Activated T-cell treated with anti-CD3 and anti-CD28 coated beads for 48 hours (primary cell): ENCODE measurements around the gene NOP16.

Experiments used
- DNase-seq: peaks from one replicate; pipeline ENCODE4 v3.0.0-alpha.2; 2020; ENCODE audit warnings: low read depth

The NOP16 gene

GRCh38 chr5:176386491-176386890, 1.9 kb downstream of the NOP16 start:
- DNase-seq, result no peak

- no peak for DNase-seq
These were observed 3.4 kb downstream of the NOP16 start for GRCh38 chr5:176384991-176385390.

- no peak for DNase-seq
These were observed 4.0 kb downstream of the NOP16 start for GRCh38 chr5:176384366-176384930.

DNA sequence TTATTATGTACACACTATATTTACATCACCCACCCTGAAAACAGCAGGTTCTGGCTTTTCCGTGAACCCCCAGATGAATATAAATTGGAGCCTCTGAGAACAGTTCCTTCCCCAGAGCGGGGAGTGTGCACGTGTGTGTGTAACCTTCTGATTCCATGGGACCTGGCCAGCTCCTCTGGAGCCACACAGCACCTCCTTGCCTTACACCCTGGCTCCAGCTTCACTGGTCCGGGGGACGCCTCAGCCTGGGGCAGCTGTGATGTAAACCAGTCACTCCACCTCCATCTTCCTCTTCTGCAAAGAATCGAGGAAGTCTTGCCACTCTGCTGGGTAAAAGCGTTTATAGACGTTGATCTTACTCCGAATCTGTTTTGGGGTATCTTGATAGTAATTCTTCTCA, 4.4 kb downstream of the NOP16 start:
- no peak for DNase-seq

DNA sequence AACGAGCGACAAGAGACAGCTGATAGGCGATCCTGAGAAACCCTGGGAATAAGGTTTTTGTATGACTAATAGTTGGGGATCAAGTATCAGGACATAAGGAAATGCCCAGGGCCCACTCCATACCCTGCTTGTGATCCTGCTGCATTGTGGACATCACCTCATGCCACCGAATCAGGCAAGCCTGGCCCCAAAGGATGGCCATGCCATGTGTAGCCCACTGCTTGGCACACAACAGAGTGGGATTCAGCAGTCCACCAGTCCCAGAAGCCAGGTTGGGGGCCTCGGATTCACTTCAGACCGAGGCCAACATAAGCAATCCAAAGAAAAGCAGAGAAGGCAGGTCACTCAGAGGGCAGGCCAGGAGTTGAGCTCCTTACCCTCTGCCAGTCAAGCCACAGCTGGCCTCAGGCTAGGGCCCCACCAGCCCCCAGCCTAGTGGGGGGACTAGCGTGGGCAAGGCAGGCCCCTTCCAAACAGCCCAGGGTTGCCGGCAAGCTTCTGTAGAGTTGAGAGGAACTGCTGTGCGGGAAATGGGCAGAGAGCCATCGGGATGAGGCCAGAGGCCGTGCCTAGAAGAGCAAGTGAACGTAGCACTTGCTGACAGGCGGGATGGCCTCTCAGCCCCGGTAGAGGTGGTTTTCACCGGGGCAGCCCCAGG, 5.0 kb downstream of the NOP16 start:
- DNase-seq, result no peak

DNA sequence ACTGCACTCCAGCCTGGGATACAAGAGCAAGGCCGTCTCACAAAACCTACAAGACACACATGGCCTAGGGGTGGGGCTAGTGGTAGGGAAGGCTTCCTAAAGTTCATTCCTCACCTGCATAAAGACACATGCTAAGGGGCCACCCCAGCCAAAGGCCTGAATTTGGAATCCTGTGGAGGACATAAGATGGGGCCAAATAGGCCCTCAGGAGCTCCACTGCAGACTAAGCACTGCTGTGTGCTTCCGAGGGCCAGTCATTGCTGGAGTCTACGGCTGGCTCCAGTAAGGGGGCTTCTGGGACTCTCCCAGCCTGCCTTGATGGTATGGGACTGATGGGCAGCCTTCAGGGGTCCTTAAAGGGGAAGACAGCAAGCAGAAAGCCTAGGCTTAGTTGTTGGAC, 5.7 kb downstream of the NOP16 start:
- no peak for DNase-seq

DNA sequence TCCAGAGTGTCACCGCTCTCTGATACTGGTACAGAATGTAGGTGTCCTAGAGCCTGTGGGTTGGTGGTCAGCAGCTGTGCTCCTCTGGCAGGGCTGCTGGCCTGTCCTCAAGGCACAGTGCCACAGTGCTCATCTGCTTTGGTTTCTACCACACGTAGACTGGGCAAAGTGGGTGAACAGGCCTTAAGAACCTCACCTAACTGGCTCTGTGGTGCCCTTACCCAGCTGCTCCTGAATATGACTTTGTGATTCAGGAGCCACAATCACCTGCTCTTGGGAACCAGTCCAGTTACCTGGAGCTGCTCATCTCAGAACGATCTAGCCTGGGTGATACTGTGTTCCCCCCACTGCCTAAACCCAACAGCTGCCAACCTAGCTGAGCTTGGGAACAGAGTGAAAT, 6.4 kb downstream of the NOP16 start:
- DNase-seq, result no peak

DNA sequence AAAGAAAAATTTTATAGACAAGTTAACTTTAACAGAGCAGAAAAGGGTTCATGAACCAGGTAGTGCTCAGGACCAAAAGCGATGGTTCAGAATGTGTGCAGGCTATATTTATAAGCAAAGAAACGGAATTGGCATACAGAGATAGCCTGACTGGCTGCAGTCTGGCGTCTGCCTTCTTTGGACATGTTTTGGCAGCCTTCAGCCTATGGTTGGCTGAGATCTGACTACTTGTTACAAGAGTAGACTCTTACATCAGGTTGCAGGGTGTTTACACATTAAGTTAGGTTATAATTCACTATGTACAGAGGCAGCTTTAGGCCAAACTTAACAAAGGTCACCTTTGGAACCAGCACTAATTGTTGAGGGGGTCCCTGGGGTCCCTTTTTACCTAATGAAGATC, 7.0 kb downstream of the NOP16 start:
- no peak for DNase-seq

GRCh38 chr5:176379881-176380280, 8.5 kb downstream of the NOP16 start:
- DNase-seq, result no peak

- DNase-seq, result no peak
These were observed 15.1 kb downstream of the NOP16 start for GRCh38 chr5:176373100-176373818.

GRCh38 chr5:176371621-176372539, 16.5 kb downstream of the NOP16 start:
- DNase-seq, result no peak

DNA sequence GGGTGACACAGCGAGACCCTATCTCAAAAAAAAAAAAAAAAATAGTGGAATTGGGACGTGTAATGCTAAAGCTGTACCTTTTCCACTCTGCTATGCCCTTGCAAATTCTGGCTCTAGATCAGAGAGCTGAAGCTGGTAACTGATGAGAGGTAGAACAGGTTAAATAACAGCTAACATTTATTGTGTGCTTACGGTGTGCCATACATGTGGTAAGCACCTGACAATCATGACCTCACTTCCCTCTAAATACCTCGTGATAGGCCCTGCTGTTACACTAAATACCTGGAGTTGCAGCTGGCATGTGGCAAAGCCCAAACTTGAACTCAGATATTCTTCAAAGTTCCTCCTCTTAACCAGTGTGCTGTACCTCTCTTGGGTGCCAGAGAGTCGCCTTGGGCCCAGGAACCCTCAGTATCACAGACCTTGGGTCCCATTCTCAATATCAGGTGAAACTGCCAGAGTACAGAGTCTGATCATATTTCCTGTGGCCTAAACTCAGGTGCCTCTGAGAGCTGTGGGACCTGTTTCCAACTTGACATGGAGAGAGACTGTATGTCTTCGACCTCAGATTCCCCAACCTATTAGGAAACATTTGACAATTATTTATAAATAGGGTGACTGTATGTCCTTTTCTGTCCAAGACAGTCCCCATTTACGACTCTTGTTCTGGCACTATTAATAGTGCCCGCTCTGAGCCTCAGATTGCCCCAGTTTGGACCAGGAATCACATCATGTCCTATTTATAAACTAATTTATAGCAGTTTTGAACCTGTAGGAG, 18.3 kb downstream of the NOP16 start:
- DNase-seq, result no peak

- DNase-seq, result no peak
These were observed 19.7 kb downstream of the NOP16 start for GRCh38 chr5:176368726-176369125.

GRCh38 chr5:176366232-176366894, 22.0 kb downstream of the NOP16 start:
- DNase-seq, result no peak

GRCh38 chr5:176365351-176366231, 22.8 kb downstream of the NOP16 start, which contains the start of gene ARL10:
TSS of gene ARL10 (plus strand) at chr5:176365487. CDS start at chr5:176365564, 77 bp downstream.
- DNase-seq, result peak; percentile 66

GRCh38 chr5:176364765-176365350, 23.5 kb downstream of the NOP16 start:
- no peak for DNase-seq

- no peak for DNase-seq
These were observed 26.2 kb downstream of the NOP16 start for GRCh38 chr5:176362233-176362490.

- peak; percentile 92 for DNase-seq
These were observed 26.8 kb downstream of the NOP16 start, which contains the start of gene KIAA1191 for GRCh38 chr5:176361437-176362232. TSS of gene KIAA1191 (minus strand) at chr5:176361764. CDS start at chr5:176359508, 2,256 bp downstream.

GRCh38 chr5:176360894-176361436, 27.4 kb downstream of the NOP16 start:
- no peak for DNase-seq
